GM19468 (cell line): ENCODE data around the gene POM121L12.

Experiments
- ATAC-seq: cut with Tn5 transposase; IDR thresholded peaks from one replicate; pipeline ENCODE4 v1.9.1; 2021; ENCODE audit warnings: mild to moderate bottlenecking, moderate library complexity, moderate number of reproducible peaks; ENCODE audit not compliant: unreplicated experiment; ENCODE audit errors: extremely low read depth

The POM121L12 gene

DNA sequence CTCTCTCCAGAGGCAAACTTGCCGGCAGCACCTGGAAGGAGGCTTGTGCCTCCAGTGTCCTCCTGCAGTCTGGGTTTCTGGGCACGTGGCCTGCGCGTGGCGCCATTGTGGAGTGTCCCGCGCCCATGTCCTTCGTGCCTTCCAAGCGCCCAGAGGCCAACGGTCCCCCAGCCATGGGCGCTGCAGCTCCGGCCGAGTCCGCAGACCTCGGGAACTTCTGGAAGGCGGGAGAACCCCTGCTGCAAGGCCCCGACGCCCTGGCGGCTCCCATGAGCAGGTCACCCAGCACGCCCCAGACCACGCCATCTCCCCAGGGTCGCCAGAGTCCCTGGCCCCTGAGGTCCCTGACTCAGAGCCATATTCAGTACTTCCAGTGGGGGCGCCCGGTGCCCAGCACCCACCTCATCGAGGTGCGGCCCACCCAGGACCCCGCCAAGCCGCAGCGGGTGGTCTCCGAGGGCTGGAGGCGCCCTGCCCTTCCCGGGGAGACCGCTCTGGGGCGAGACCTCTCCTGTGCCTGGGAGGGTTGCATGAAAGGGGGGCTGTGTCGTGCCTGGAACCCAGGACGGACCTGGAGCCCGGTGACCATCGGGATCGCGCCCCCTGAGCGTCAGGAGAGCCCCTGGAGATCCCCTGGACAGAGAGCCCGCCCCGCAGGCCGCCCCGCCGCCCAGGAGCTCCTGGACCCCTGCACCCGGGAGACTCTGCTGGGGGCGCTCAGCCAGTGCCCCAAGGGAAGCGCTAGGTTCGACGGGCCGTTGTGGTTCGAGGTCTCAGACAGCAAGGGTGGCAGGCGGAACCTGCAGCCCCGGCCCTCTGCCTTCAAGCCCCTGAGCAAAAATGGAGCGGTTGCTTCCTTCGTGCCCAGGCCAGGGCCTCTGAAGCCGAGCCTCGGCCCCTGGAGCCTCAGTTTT, at the start of gene POM121L12:
POM121L12 (plus strand) TSS at position 135 of the 914 bp plus-strand sequence; CDS start at position 174, 39 bp downstream.
- ATAC-seq: no peak

DNA sequence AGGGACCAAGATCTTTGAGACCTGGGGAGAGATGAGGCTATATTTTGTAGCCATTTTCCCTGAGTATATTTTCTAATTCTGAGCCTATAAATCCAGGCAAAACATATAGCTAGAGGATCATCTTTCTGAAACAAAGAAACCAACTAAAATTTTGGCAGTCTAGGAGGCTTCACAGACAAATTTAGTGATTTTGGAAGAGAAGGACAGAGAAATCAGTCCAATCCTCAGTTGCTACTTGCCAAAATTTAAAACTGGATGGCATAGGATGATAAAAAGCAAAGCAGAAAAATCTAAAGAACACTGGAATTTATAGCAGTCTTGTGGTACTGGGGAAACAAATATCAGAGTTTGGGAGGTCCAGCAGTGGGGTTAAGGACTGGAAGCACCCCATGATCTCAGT, 43.4 kb upstream of the POM121L12 start:
- no peak for ATAC-seq

DNA sequence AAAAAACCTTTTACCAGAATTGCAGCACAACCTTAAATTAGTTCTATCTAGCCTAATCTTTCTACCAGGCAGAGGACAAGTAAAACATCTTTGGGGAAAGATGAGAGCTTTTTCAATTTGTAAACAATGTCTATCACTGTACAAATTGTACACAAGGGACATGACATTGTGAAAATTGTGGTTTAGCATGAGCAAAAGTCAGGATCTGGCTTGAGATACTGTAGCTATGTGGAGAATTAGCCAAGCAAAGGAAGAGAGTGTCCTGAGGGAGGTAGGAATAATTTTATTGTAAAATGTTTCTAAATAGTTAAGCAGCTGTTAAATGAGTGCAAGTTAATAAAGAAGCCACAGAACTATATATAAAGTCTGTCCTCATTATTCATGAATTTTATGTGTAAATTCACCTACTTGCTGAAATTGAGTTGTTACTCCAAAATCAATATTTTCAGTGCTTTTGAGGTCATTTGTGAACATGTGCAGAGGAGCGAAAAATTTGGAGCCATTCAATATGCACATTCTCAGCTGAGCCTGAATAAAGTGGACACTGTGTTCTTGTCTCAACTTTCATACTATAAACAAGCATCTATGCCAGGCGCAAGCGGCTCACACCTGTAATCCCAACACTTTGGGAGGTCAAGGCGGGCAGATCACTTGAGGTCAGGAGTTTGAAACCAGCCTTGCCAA, 42.8 kb upstream of the POM121L12 start:
- ATAC-seq: no peak

DNA sequence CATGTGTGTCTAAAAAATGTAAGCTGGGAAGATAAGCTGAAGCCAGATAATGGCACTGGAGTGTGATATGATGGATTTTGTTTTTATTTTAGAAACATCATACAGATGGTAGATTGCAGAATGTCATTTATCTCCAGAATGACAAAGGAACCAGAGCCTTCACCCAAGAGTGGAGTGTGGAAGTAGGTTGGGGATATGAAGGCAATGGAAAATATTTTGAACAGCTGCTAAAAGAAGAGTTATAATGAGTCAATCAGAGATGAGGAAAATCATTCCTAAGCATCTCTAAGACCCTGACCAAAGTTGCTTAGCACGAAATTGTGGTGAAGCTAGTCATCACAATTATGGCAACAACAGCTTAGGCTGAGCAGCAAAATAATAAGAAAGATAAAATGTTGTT, 39.8 kb upstream of the POM121L12 start:
- ATAC-seq: no peak

DNA sequence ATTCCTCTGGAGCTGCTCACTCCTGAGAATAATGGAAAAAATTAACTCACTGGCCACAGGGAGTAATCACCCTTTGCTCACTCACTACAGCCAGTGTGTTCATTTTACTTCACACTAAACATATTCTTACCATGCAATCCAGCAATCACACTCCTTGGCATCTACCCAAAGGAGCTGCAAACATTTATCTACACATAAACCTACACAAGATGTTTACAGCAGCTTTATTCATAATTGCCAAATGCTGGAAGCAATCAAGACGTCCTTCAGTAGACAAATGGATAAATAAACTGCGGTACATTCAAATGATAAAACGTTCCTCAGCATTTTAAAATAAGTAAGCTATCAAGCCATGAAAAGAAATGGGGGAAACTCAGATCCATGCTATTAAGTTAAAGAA, 34.2 kb upstream of the POM121L12 start:
- no peak for ATAC-seq

DNA sequence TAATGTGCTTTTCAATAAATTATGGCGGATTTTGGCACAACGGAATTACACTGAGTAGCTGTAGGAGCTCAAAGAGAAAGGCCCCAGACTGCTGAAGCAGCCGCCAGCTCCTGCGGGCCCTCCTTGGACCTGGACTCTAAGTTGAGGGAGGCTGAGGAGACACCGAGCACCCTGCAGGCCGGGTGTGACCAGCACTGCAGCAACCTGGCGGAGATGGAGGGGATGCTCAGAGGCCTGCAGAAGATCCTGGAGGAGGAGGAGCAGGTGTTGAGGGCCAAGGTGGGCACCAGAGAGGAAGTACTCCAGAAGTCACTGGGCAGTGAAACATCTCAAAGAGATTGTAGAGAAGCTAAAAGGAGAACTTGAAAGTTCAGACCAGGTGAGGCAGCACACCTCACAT, 33.0 kb upstream of the POM121L12 start:
- ATAC-seq: no peak

DNA sequence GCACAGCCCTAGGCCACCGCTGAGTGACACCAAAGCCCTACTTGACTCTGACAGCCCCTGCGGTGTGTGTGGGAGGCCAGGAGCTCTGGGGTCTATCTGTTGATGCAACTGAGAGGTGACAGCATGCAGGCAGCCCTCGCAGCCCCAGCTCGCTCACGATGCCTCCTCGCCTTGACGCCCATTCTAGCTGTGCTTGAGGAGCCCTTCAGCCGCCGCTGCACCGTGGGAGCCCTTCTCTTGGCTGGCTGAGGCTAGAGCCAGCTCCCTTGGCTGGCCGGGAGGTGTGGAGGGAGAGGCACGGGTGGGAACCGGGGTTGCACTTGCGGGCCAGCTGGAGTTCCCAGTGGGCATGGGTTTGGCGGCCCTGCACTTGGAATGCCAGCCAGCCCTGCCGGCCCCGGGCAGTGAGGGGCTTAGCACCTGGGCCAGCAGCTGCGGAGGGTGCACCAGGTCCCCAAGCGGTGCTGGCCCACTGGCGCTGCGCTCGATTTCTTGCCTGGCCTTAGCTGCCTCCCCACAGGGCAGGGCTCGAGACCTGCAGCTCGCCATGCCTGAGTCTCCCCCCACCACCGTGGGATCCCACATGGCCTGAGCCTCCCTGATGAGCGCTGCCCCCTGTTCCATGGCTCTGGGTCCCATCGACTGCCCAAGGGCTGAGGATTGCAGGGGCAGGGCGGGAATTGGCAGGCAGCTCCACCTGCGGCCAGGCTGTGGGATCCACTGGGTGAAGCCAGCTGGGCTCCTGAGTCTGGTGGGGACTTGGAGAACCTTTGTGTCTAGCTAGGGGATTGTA, 31.6 kb upstream of the POM121L12 start:
- ATAC-seq: no peak

DNA sequence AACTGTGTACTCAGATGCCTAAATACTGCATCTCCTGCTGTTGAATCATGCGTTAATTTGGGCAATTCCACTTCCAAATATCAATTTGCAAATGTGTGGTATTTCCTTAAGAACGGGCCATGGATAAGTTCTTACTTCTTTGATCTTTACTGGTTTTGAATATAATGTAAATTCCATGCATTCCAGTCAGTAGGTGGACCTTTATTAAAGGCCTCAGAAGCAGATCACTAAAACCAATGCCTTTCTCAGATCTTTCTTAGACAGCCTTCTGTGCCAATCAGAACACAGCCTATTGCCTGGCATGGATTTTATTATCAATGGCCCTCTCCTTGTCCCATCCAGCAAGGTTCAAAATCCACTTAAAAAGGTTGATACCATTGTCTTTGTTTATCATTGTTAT, 21.5 kb upstream of the POM121L12 start:
- no peak for ATAC-seq

DNA sequence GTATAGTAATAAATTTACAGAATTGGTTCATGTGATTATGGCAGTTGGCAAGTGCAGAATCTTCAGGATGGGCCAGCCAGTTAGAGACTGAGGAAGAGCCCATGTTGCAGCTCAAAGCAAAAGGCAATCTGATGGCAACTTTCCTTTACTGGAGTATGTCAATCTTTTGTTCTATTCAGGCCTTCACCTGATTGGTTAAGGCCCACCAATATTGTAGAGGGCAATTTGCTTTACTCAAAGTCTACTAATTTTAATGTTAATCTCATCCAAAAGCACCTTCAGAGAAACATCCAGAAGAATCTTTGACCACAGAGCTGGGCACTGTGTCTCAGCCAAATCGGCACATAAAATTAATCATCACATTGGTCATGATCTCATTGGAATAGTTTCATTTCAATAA, 20.0 kb upstream of the POM121L12 start:
- ATAC-seq: no peak

DNA sequence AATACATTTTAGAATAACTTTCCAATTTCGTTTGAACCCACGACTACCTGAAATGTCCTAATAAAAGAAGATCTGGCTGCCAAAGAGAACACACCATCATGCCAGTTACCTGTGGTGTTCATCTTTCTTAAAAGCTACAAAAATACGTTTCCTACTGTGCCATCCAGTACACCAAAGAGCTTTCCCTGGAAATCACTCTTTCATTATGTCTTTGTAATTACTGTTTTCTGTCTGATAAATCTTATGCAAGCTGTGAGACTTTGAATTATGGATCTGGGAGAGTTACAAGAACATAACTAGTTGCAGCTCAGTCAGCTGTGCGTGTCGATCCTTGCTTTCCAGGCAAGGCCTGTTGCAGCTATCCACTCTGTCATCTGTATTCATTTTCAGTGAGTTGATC, 12.5 kb upstream of the POM121L12 start:
- no peak for ATAC-seq

DNA sequence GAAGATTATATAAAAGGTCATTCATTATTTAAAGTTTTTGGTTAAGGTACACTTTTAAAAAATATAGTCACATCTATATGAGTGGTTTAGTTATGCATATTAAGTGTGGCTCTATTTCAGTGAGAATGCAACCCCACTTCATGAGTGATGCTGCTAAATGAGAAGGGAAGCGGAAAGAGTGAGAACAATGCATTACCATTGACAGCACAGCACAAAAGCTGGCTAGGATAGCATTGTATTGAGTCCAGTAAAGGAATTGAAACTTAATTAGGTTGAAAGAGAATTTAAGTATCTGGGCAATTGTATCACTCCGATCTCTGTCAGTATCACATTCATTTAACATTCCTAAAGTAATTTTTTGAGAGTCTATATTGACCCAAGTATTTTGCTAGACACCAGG, 13.2 kb downstream of the POM121L12 start:
- no peak for ATAC-seq

DNA sequence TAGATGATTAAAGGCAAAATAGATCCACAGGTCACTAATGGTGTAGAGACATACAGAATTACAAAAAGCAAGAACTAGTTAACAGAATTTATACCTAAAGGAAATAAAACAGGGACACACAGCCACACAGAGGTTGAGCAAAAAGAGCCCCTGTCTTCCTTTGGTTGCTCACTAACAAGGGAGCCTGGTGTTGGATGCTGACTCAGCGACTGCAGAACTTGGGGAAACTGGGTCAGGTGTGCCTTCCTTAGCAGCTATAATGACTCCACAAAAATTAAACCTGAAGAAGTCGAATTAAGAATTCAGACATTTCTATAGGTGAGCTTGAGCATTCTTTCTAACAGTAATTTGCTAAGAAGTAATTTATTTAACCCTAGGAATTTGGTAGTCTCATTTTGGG, 15.0 kb downstream of the POM121L12 start:
- no peak for ATAC-seq

DNA sequence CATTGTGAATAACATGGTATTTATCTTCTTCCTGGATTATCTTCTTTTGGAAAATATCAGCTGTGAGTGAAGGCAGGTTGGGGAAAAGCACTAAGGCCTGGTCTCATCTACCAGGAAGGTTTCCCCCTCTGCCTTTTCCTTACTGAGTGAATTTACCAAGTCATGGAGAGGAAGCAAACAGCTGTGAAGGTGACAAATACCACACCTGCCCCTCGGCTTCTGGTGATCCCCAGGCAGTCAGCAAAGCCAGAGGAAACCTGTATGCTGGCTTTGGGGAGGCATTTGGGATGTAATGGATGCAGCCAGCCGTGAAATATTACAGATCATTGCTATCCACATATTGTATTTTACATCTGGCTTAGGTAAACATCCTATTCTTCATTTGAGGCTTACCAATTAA, 24.2 kb downstream of the POM121L12 start:
- no peak for ATAC-seq

DNA sequence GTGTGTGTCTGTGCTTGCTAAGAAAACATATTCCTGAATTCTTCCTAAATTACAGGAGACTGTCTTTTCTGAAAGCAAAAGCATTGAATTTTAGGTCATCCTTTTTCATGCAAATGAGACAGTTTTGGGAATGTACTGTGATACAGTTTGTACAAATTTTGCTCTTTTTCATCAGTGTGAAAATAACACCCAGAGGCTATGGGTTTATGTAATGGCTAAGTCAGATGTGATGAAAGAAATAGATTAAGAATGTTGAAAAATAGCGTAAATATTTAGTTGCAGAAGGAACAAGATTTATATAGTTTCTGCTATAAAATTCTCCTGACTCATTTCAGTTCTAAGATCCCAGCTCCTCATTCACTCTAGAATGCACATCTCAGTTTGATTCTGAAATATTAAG, 24.6 kb downstream of the POM121L12 start:
- no peak for ATAC-seq

DNA sequence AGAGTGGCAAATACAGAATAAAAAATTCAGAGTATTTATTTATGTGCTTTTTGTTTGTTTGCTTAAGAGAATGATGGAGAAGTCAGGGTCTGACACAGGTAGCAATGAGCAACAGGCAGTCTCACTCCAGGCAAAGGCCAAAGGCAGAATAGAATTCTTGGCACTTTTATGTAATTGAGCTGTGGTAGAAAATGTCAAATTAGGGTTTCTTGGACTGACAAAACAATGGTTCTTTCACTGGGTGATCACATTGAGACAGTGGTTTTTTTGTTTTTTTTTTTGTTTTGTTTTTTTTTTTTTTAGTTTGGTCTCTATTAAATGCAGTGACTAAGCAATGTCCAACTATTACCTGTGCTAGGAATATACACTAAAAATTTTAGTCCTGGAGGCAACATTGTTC, 27.4 kb downstream of the POM121L12 start:
- no peak for ATAC-seq

DNA sequence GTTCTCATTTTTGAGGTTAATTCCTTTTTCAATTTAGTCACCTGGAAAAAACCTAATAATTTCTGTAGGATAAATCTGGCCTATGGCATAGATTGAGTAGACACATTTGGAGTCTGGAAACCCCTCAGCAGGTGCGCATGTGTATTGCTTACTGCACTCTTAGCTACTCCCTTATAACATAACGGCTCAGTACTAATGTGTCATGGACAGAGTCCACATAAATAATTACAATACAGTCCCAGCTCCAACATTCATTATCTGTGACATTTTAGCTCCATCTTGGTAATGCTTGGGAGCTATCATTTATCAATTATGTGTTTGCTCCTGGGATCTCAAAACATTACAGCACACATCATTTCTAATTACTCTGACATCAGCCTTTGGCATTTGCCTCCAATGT, 33.2 kb downstream of the POM121L12 start:
- no peak for ATAC-seq

DNA sequence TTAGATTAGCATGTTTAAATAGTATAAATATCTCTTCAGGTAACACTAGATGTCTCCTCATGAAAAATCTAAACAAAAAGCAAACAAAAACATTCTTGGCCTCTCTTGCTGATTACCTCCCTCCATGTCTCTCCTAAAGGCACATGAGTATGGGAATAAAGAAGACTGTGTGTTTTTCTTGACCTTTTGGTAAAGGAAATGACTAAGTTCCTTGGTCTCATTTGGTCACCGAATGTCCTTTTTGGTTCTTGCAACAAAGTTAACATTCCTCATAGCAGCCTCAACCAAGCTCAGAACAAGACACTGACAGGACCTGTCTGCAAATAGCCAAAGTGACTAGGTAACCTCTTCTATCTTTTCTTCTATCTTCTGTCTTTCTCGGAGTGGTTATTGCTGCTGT, 35.5 kb downstream of the POM121L12 start:
- no peak for ATAC-seq
